Measurements from ENCODE around the gene RAD1.
A peak's percentile ranks its signal among the peaks of the same experiment; 100 is the strongest.

- no peak for TF ChIP-seq POLR2A (IDR thresholded peaks at IDR 0.05; ENCODE audit: control extremely low read depth in 1 of 2, low read depth in 2 of 2, low read length in 2 of 2)
- no peak for TF ChIP-seq CBX8 (IDR thresholded peaks at IDR 0.05; ENCODE audit: borderline replicate concordance, low read depth, low read length)
- TF ChIP-seq POLR2AphosphoS5 (IDR thresholded peaks at IDR 0.05; ENCODE audit: low read depth, low read length): no peak
- TF ChIP-seq CTCF (IDR thresholded peaks at IDR 0.05; ENCODE audit: control extremely low read depth in 1 of 3, insufficient read depth in 1 of 3, low read depth in 1 of 3, low read length in 3 of 3): peak; percentile 79 to 85 (median 81)
- no peak for TF ChIP-seq KDM5A (IDR thresholded peaks at IDR 0.05; ENCODE audit: low read length)
- no peak for TF ChIP-seq NRF1 (IDR thresholded peaks at IDR 0.05; ENCODE audit: low read depth, low read length)
- no peak for TF ChIP-seq SUZ12 (IDR thresholded peaks at IDR 0.05; ENCODE audit: low read length)
- TF ChIP-seq ATF3 (IDR thresholded peaks at IDR 0.05; ENCODE audit: insufficient read depth, low read depth, low read length): no peak
Measured at GRCh38 chr5:34898258-34898895, 16.9 kb downstream of the RAD1 start.

Data from H1 (cell line).